NT2/D1 (cell line): Measurements from ENCODE around the gene FBXL14.

ENCODE experiments used
- DNase-seq: peaks from one replicate; pipeline ENCODE4 v3.0.0-alpha.2; 2011; ENCODE audit warnings: low read depth, low spot score
- H3K27me3 ChIP-seq: 2 replicates; pipeline ENCODE4 v1.6.0; 2011; ENCODE audit warnings: mild to moderate bottlenecking; ENCODE audit not compliant: insufficient read length, insufficient read depth
- H3K36me3 ChIP-seq: 2 replicates; pipeline ENCODE4 v1.6.1; 2011; ENCODE audit warnings: mild to moderate bottlenecking, low read length, mixed read lengths; ENCODE audit not compliant: insufficient read depth, insufficient read length
- H3K4me1 ChIP-seq: 2 replicates; pipeline ENCODE4 v1.5.1; 2011; ENCODE audit not compliant: insufficient read depth, insufficient read length
- H3K4me3 ChIP-seq: 2 replicates; pipeline ENCODE4 v1.5.1; 2011; ENCODE audit warnings: low read depth; ENCODE audit not compliant: insufficient read length
- H3K9ac ChIP-seq: 2 replicates; pipeline ENCODE4 v1.6.0; 2011; ENCODE audit warnings: low read depth; ENCODE audit not compliant: insufficient read length
- H3K9me3 ChIP-seq: 2 replicates; pipeline ENCODE4 v1.5.1; 2011; ENCODE audit warnings: mild to moderate bottlenecking, low read length; ENCODE audit not compliant: insufficient read depth
- SUZ12 ChIP-seq: IDR thresholded peaks from 2 replicates; pipeline ENCODE4 v1.6.1; 2011; ENCODE audit not compliant: insufficient read length, insufficient read depth; ENCODE audit errors: extremely low read depth
- YY1 ChIP-seq: IDR thresholded peaks from 2 replicates; pipeline ENCODE4 v1.6.1; 2011; ENCODE audit not compliant: insufficient read length, insufficient read depth
- ZNF274 ChIP-seq: IDR thresholded peaks from 2 replicates; pipeline ENCODE4 v1.6.1; 2011; ENCODE audit warnings: mild to moderate bottlenecking, low read depth, low read length

FBXL14 gene

DNA sequence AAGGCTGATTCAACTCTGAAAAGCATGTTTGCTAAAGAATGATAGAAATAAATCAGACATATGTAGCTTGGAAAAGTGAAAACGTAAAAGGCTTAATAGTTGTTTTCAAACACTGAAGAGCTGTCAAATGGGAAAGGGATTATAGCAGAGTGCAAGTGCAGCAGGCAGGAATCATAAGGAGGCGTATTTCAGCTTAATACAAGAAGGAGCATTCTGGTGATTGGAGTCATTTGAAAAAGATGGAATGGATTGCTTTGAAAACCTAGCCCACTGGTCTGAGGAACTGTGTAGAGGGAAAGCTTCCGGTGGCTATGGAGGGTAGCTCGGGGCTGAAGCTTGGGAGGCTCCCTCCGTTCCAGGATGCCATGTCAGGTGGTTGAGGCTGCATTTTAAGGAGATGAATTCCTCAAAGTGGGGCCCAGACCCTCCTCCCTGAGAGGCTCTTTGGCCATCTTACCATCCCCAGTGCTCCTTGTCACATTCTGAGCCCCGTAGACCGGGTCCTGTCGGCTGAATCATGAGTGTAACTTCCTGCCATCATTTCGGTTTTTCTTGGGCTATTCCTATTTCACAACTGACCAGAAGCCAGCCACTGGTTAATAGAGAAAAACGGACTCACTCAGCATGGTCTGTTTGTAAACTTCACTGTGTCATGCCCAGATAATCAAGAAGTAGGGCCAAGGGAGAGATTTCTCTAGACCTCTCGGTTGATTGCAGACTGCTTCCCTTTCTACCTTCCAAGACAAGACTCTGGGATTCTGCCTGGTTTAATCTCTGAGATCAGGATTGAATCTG, 41.1 kb upstream of the FBXL14 start:
- no peak overlapping the region for H3K9ac ChIP-seq

DNA sequence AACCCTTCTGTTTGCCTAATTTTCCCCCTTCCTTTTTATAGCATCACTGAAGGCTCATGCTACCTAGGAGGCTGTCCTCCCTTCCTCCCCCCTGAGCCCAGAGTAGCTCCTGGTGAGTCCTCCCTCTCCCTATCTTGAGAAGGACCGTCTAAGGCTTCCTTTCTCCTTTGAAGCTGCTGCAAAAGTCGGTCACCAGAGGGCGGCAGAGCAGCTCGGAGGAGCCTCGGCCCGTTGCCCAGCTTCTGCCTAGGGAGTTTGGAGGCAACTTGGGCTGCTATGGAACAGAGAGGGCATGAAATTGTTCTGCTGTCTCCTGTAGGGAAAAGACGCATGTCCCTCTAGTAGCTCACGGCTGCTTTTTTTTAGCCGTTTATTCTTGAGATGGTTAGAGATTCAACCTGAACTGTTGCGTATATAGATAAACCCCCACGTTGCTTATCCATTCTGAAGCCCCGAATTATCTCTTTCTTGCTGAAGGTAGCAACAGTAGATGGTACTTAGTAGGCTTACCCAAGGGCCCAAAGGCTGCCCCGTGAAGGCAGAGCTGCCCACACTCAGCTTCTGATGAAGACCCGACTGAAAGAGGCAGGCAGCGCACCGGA, 40.3 kb upstream of the FBXL14 start:
- peak overlapping the region; percentile 6 for H3K9ac ChIP-seq
- no peaks in the 10 kb centered on the region for H3K9me3 ChIP-seq
- H3K27me3 ChIP-seq, result peaks cover 33% of the 10 kb centered on the region
- H3K4me1 ChIP-seq, result peaks cover 13% of the 10 kb centered on the region
- no peak for TF ChIP-seq ZNF274
- no peak for TF ChIP-seq SUZ12
- TF ChIP-seq YY1, result no peak
- H3K4me3 ChIP-seq, result no peak overlapping the region
- peaks cover 58% of the 10 kb centered on the region for H3K36me3 ChIP-seq
- DNase-seq, result peak; percentile 95

More for the DNA sequence above, 41.1 kb upstream of the FBXL14 start:
- Histone ChIP-seq H3K4me3 (no peak overlapping the region), H3K4me1 (peaks cover 13% of the 10 kb centered on the region), H3K27me3 (peaks cover 25% of the 10 kb centered on the region), H3K9me3 (no peaks in the 10 kb centered on the region), H3K36me3 (peaks cover 66% of the 10 kb centered on the region)
- no peak for DNase-seq
- TF ChIP-seq ZNF274 (no peak), YY1 (no peak), SUZ12 (no peak)

DNA sequence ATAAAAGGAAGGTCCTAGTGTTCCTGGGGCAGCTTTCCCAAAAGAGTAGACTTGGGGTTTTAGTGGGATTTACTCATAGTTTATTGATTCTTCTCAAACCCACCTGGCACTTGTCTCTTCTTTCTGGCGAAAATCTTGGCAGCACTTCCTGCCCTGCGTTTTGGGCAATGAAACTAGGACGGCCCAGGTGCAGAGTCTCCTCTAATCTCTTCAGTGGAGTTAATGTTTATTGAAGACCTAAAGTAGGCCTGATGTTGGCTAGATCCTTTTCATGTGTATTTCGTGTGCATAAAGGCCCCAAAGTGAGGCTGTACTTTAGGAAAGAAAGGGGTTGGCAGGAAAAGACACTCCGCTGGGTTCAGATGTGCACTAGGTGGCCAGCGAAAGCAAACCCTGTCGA, 39.8 kb upstream of the FBXL14 start:
- H3K9me3 ChIP-seq, result no peaks in the 10 kb centered on the region
- peaks cover 16% of the 10 kb centered on the region for H3K4me1 ChIP-seq
- peaks cover 38% of the 10 kb centered on the region for H3K27me3 ChIP-seq
- peaks cover 53% of the 10 kb centered on the region for H3K36me3 ChIP-seq
- no peak for TF ChIP-seq SUZ12
- TF ChIP-seq YY1, result no peak
- no peak for TF ChIP-seq ZNF274
- H3K4me3 ChIP-seq, result no peak overlapping the region
- no peak for DNase-seq
- H3K9ac ChIP-seq, result no peak overlapping the region

DNA sequence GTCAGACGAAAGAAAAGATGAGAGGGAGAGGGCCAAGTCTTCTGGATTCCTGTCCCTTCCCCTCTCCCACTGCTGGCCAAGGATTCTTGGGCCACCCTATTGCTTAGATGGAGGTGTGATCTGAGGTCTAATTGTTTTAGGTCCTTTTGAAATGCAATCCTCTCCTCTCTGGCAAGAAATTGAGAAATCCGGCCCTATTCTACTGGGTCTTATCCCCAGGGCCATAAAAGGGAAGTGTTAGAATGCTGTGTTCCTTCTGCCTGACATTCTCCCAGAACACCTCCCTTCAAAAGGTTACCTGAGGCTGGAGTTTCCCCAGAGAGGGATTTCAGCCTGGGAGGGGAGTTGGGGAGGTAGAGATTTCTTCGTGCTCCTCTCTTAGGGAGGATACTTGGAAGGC, 39.1 kb upstream of the FBXL14 start:
- TF ChIP-seq SUZ12 (no peak), ZNF274 (no peak), YY1 (no peak)
- Histone ChIP-seq H3K4me1 (peaks cover 20% of the 10 kb centered on the region), H3K9me3 (no peaks in the 10 kb centered on the region), H3K9ac (no peak overlapping the region), H3K36me3 (peaks cover 49% of the 10 kb centered on the region), H3K27me3 (peaks cover 45% of the 10 kb centered on the region), H3K4me3 (no peak overlapping the region)
- DNase-seq, result no peak

DNA sequence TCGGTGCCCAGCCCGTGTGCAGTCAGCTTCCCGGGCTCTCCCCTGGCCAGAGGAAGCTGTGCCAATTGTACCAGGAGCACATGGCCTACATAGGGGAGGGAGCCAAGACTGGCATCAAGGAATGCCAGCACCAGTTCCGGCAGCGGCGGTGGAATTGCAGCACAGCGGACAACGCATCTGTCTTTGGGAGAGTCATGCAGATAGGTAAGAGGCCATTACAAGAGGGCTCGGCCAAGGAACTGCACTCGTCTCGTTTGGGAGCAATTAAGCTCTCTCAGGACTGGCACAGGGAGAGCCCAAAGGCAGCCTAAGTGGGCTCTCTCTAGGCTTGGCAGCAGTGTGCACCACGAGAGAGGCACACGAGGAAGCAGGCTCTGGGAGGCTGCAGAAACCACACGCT, 38.3 kb upstream of the FBXL14 start:
- H3K9ac ChIP-seq, result no peak overlapping the region
- H3K4me3 ChIP-seq, result no peak overlapping the region
- H3K27me3 ChIP-seq, result peaks cover 52% of the 10 kb centered on the region

GRCh38 chr12:1630827-1631591, 36.6 kb upstream of the FBXL14 start:
- Histone ChIP-seq H3K4me3 (peak overlapping the region; percentile 46), H3K27me3 (peaks cover 60% of the 10 kb centered on the region)

More for the DNA sequence above, 38.3 kb upstream of the FBXL14 start:
- Histone ChIP-seq H3K9me3 (no peaks in the 10 kb centered on the region), H3K4me1 (peaks cover 23% of the 10 kb centered on the region), H3K36me3 (peaks cover 44% of the 10 kb centered on the region)
- TF ChIP-seq SUZ12 (no peak), ZNF274 (no peak), YY1 (no peak)
- no peak for DNase-seq

More at GRCh38 chr12:1630827-1631591, 36.6 kb upstream of the FBXL14 start:
- H3K4me1 ChIP-seq, result peaks cover 28% of the 10 kb centered on the region
- peaks cover 37% of the 10 kb centered on the region for H3K36me3 ChIP-seq
- TF ChIP-seq ZNF274, result no peak
- TF ChIP-seq YY1, result no peak
- TF ChIP-seq SUZ12, result no peak
- H3K9me3 ChIP-seq, result no peaks in the 10 kb centered on the region
- no peak for DNase-seq
- H3K9ac ChIP-seq, result peak overlapping the region; percentile 26
